GM12872 (cell line): ENCODE measurements around the gene SLC2A9.

ENCODE experiments used
- CTCF ChIP-seq: IDR thresholded peaks from 3 replicates; pipeline ENCODE4 v1.5.1; 2011; ENCODE audit warnings: low read depth, mild to moderate bottlenecking, low read length, moderate library complexity; ENCODE audit not compliant: insufficient read depth

Gene SLC2A9

DNA sequence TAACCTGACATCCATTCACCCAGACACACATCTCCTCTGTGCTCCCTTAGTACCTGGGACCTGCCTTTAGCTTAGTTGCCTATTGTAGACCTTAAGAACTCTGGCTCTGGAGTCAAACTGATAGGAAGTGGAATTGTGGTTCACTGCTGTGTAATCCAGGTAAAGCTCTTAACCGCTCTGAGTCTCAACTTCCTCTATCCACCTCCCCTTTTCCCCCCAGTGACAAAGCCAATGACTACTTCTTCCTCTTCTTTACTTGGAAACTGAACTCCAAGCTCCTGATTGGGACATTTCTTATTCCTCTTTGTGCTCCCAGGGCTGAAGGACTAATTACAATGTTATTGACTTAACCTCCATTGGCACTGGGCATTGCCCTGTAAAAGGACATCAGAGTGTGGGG lies 145.8 kb downstream of the SLC2A9 start:
- TF ChIP-seq CTCF: no peak

DNA sequence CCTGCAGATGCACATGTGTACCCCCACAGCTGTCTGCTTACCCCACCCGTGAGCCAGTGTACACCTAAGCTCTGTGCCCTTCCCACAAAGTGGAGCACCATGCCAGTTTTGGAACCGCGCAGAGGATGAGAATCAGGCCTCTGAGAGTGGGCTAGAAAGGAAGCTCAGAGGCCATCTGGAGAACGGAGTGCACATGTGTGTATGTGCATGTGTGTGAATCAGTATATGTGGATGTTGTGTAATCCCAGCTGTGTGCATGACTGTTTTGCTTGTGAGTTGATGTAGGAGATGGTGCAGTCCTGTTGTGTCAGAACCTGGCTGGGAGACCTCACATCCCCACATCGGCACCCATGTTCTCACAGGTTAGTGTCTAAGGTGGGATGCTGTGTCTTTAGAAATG lies 146.9 kb downstream of the SLC2A9 start:
- no peak for TF ChIP-seq CTCF

- no peak for TF ChIP-seq CTCF
Observed at GRCh38 chr4:9870165-9870790, 151.0 kb downstream of the SLC2A9 start.

DNA sequence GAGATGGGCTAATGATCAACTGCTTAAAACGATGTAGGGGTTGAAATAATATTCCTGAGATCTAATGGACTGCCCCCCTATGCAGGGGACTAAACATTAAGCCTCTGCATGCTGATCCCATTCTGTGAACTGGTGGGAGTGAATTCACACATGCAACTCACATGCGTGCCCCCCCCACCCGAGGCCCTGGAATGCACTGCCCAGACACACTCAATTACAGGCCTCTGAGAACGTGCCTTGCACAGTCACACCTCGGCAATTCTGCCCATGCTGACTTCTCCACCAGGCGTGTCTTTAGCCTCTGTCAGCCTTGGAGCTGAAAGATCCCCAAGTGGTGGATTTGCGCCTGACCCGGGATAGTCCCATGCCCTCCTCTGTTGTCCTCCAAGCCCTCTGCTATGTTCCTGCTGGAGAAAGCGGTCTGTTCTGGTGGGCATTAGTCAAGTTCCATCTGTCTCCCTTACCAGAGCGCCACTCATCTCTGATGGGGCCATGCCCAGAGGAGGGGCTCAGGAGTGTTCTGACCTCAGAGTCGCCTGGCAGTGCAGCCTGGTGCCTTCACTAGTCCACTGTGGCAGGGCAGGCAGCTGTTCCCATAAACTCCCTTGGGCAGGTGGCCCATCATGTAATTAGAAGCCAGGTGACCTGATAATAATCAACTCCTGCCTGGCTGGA lies 153.4 kb downstream of the SLC2A9 start:
- TF ChIP-seq CTCF: no peak

DNA sequence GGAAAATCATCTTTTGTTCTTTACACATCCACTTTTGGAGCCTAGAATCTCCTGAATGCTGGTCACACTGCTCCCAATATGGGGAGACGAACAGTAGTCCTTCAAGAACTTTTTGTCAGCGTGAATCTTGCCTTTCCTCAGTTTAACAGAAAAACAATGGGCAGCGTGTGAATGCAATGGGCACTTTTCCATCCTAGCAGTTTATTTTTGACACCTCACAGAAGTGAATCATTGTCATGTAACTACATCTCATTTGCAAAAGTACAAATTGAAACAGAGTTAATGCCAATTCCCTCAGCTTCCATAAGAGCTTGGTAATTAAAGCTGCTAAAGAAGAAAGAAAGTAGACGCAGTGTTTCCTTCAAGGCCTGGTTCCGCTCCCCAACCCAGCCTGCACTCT lies 154.4 kb downstream of the SLC2A9 start:
- TF ChIP-seq CTCF: no peak

DNA sequence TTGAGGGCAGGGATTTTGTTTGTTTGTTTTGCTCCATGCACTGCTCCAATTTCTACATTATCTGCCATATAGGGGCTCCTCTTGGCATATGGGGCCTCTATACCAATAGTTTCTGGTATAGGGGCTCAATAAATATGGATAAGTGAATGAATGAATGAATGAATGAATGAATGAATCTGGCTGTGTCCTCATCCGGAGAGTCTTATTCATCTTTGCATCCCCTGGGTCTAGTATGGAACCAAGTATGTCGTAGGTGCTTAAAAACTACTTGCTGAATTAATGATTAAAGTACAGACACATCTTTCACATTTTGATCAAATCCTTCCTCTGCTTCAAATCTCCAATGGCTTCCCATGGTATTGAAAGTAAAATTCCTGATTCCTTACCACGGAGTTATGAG lies 159.7 kb downstream of the SLC2A9 start:
- no peak for TF ChIP-seq CTCF

- no peak for TF ChIP-seq CTCF
Observed at GRCh38 chr4:9859810-9860209, 161.5 kb downstream of the SLC2A9 start.
